ENCODE data around the gene CLCN2. TPM values are rescaled to one million over a fixed set of nuclear protein-coding genes. Genes with fewer than 3 reads are reported as not detected.
A peak's percentile ranks its signal among the peaks of the same experiment; 100 is the strongest.

Gene CLCN2
- total and polyA plus RNA-seq, 2 of the 8 experiments (the other 6 are each of a cell fraction or from before 2014, with no cell fraction given): 13.7 to 16.1 TPM

- no peak overlapping the region for H2BK5ac ChIP-seq (ENCODE audit: low read depth, low read length)
- H4K91ac ChIP-seq (replicated peaks; ENCODE audit: insufficient read length, low read length): no peak overlapping the region
- H3K14ac ChIP-seq (ENCODE audit: insufficient read length): no peak overlapping the region
- H3K56ac ChIP-seq (replicated peaks; ENCODE audit: insufficient read length, low read depth, low read length): no peak overlapping the region
- H3K4me2 ChIP-seq (ENCODE audit: insufficient read depth in 1 of 2, low read depth in 2 of 2, low read length in 2 of 2): no peak overlapping the region
- no peak overlapping the region for H3K4ac ChIP-seq (replicated peaks; ENCODE audit: insufficient read length, low read depth, low read length)
- H3K23me2 ChIP-seq (ENCODE audit: low read depth, low read length): peaks cover 2% of the 10 kb centered on the region; the same call in 1 of the 2 replicates
- peaks cover 6 to 32% (median 28%) of the 10 kb centered on the region in 4 experiments; a peak in 7 of 8 replicates for H3K36me3 ChIP-seq (ENCODE audit: control insufficient read depth in 2 of 4, insufficient read depth in 4 of 4, low read length in 3 of 4)
- no peak overlapping the region for H3K18ac ChIP-seq (ENCODE audit: extremely low read depth, low read length)
- H3K23ac ChIP-seq (ENCODE audit: insufficient read length): no peak overlapping the region
- no peak overlapping the region for H3K27ac ChIP-seq (ENCODE audit: low read depth, low read length)
- H4K20me1 ChIP-seq (replicated peaks in 1 of 2; ENCODE audit: control insufficient read depth in 1 of 2, insufficient read depth in 2 of 2, low read length in 2 of 2): peaks cover 4 to 20% of the 10 kb centered on the region in 2 experiments
- no peak overlapping the region for H2BK120ac ChIP-seq (replicated peaks; ENCODE audit: low read depth, low read length)
- H2BK12ac ChIP-seq (ENCODE audit: low read depth, low read length): no peak overlapping the region
- H2AFZ ChIP-seq (ENCODE audit: low read length): no peak overlapping the region
- peaks cover 0 to 10% (median 6%) of the 10 kb centered on the region in 4 experiments; a peak in 6 of 7 replicates for H3K4me1 ChIP-seq (replicated peaks in 1 of 4; ENCODE audit: control insufficient read depth in 3 of 4, insufficient read depth in 4 of 4, low read length in 3 of 4)
- no peak for DNase-seq (ENCODE audit: low read depth in 1 of 2, low spot score in 2 of 2)
- 0 out of 2 replicates have a peak, but pooled peaks cover 3% of the 10 kb centered on the region for H3K79me1 ChIP-seq (ENCODE audit: low read depth, low read length)
- ChIA-PET CTCF (ENCODE audit: partially characterized antibody) (interaction anchor here (0.7 to 11.5 kb wide), 11 partner anchors 8 to 410 kb away, joined by 3 to 223 read pairs (median 5); no protein-coding TSS in a partner anchor), POLR2A (ENCODE audit: partially characterized antibody) (interaction anchor here (0.7 to 2.4 kb wide), 3 partner anchors 21 to 173 kb away, joined by 3 to 12 read pairs (median 3); partner anchors contain the start of gene FAM131A)
- no peaks in the 10 kb centered on the region for H3K27me3 ChIP-seq (replicated peaks in 1 of 4; ENCODE audit: control insufficient read depth in 3 of 4, extremely low read depth in 1 of 4, insufficient read depth in 3 of 4, low read length in 3 of 4)
- FAIRE-seq: no peak
- peak; percentile 56; the same call in 1 of the 2 replicates for TF ChIP-seq POLR2AphosphoS5 (IDR thresholded peaks at IDR 0.05; ENCODE audit: low read depth, low read length)
- peak in 1 of 2 experiments; percentile 30; a peak in 1 of 3 replicates for TF ChIP-seq POLR2A (IDR thresholded peaks at IDR 0.05; ENCODE audit: control extremely low read depth in 1 of 2, low read depth in 2 of 2, low read length in 2 of 2)
- no peak for TF ChIP-seq RBBP5 (IDR thresholded peaks at IDR 0.05; ENCODE audit: borderline replicate concordance, low read depth, low read length)
- no peak overlapping the region for H4K8ac ChIP-seq (ENCODE audit: extremely low read depth, insufficient read depth, low read length)
- 94% methylated on average over 3 of the region's 3 CpGs; no CpG with 5 or more reads in 1 of the 2 experiments for WGBS, 2 experiments (ENCODE audit: extremely low coverage in 1 of 2, insufficient coverage in 1 of 2, insufficient read length in 1 of 2, insufficient replicate concordance in 2 of 2, low coverage in 1 of 2, low lambda C conversion rate in 2 of 2, missing lambda C conversion rate in 1 of 2)
- no peak overlapping the region for H2AK5ac ChIP-seq (ENCODE audit: low read depth, low read length)
- peaks cover 0 to 12% of the 10 kb centered on the region in 2 experiments; a peak in 2 of 4 replicates for H3K79me2 ChIP-seq (ENCODE audit: control insufficient read depth in 1 of 2, insufficient read depth in 2 of 2, low read length in 2 of 2)
- no peak overlapping the region for H2BK15ac ChIP-seq (ENCODE audit: low read length)
- no peaks in the 10 kb centered on the region for H3K9me3 ChIP-seq (ENCODE audit: insufficient read depth in 2 of 2, low read depth in 1 of 2, low read length in 1 of 2)
- H4K5ac ChIP-seq (ENCODE audit: insufficient read length, low read depth, low read length): no peak overlapping the region
- H3K9ac ChIP-seq (replicated peaks in 1 of 4; ENCODE audit: extremely low read depth in 1 of 4, low read depth in 3 of 4, low read length in 3 of 4): no peak overlapping the region
- H2BK20ac ChIP-seq (ENCODE audit: low read length): no peak overlapping the region
- H3K4me3 ChIP-seq (ENCODE audit: extremely low read depth in 1 of 4, insufficient read depth in 2 of 4, low read depth in 3 of 4, low read length in 4 of 4): no peak overlapping the region
Observed at GRCh38 chr3:184368586-184369183, 7.3 kb upstream of the CLCN2 start.
